Measurements from ENCODE around the gene SHB. TPM values are rescaled to one million over a fixed set of nuclear protein-coding genes. Genes with fewer than 3 reads are reported as not detected.

The SHB gene
- total and polyA plus RNA-seq, 2 of the 13 experiments (the other 11 are each of a cell fraction or from before 2014, with no cell fraction given) = 19.4 to 20.7 TPM

GRCh38 chr9:38068701-38069628 is at the start of gene SHB (continued):
- TF ChIP-seq ZNF564 (CRISPR knock-in tag; IDR thresholded peaks at IDR 0.05) (0 out of 2 replicates have a peak, but pooled peaks have one; percentile 37), ZNF280B (CRISPR knock-in tag; IDR thresholded peaks at IDR 0.05; ENCODE audit: borderline replicate concordance) (no peak), HNF1B (CRISPR knock-in tag; IDR thresholded peaks at IDR 0.05) (0 out of 2 replicates have a peak, but pooled peaks have one; percentile 16), NR2F2 (IDR thresholded peaks at IDR 0.05; ENCODE audit: borderline replicate concordance, low read depth) (no peak), ZSCAN30 (CRISPR knock-in tag; IDR thresholded peaks at IDR 0.05) (no peak), ESRRA (CRISPR knock-in tag; IDR thresholded peaks at IDR 0.05; ENCODE audit: low read depth) (no peak; the same call in 1 of the 2 replicates), ZNF446 (CRISPR knock-in tag; IDR thresholded peaks at IDR 0.05) (no peak), TAF1 (CRISPR knock-in tag; IDR thresholded peaks at IDR 0.05) (peak; percentile 84), ZNF597 (CRISPR knock-in tag; IDR thresholded peaks at IDR 0.05) (no peak), SKI (IDR thresholded peaks at IDR 0.05; ENCODE audit: partially characterized antibody) (peak; percentile 61), MLXIP (CRISPR knock-in tag; IDR thresholded peaks at IDR 0.05; ENCODE audit: borderline replicate concordance) (no peak), SRSF9 (IDR thresholded peaks at IDR 0.05; ENCODE audit: borderline replicate concordance, insufficient read depth, low read depth, low read length, poor library complexity, severe bottlenecking) (no peak), KDM5A (IDR thresholded peaks at IDR 0.05; ENCODE audit: borderline replicate concordance, low read length) (0 out of 2 replicates have a peak, but pooled peaks have one; percentile 77), CSRNP1 (CRISPR knock-in tag; IDR thresholded peaks at IDR 0.05) (peak; percentile 26; the same call in 1 of the 2 replicates), HNRNPLL (IDR thresholded peaks at IDR 0.05; ENCODE audit: low read depth, low read length, poor library complexity, severe bottlenecking) (peak; percentile 28), STAT5B (CRISPR knock-in tag; IDR thresholded peaks at IDR 0.05) (no peak)

Data from HepG2 (cell line).